GM12873 (cell line): ENCODE results near the gene LSM8.

ENCODE experiments used
- CTCF ChIP-seq: IDR thresholded peaks from 2 replicates; pipeline ENCODE4 v1.5.1; 2012; ENCODE audit warnings: low read depth, mild to moderate bottlenecking, moderate library complexity, low read length, control low read depth; ENCODE audit not compliant: insufficient read depth; ENCODE audit errors: missing control alignments

Gene LSM8

DNA sequence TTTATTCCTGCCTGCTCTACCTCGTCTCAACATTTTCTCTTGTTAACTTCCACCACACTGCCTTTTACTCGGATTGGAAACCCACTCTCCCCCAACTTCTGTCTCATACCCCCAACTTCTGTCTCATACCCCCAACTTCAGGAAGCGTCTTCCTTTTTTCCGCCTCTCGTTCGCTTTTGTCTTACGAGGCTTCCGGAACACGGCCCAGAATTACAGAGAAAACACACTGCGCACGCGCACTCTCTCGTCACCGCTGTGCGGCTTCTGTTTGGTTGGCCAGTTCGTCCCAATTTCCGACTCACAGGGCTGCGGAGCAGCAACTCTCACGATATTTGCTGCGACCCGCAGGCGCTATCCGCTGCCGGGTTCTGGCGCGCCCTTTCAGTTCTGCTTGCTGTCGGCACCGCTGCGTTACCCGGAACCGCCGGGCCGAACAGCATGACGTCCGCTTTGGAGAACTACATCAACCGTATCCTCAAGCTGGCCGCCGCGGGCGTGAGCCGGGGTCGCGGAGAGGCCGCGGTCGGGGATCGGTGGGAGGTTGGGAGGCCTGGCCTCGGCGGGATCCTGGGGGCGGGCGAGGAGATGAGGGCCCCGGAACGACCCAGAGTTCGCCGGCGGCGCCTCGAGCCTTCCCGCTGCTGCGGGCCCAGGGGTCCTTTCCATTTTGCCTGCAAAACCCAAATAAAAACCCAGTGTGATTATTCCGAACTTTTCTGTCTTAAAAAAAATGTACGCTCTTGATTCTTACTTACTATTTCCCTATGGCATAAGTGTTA lies at the start of gene LSM8:
Gene LSM8, plus strand, starts transcription at position 379 of the 779 bp plus-strand sequence. Its CDS starts 60 bp downstream, at position 439.
- no peak for TF ChIP-seq CTCF

- TF ChIP-seq CTCF, result no peak
These were observed 43.5 kb upstream of the LSM8 start for GRCh38 chr7:118140468-118140867.

DNA sequence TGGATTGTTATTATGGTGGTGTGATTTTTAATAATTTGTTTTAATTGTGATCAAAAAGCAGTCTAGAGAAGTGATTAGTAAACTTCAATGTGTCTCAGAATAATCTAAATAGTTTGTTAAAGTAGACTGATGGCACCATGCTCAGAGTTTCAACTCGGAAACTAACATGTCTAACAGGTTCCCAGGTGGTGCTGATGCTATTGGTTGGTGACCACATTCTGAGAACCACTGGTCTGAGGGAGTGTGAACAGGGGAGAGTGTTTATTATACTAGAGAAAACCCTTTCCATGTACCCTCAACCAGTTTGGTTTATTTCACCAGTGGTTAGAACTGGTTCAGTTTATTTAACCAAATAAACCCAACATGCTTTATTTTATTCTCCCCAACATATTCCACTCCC lies 42.0 kb upstream of the LSM8 start:
- no peak for TF ChIP-seq CTCF

GRCh38 chr7:118148930-118149329 lies 35.0 kb upstream of the LSM8 start:
- no peak for TF ChIP-seq CTCF

DNA sequence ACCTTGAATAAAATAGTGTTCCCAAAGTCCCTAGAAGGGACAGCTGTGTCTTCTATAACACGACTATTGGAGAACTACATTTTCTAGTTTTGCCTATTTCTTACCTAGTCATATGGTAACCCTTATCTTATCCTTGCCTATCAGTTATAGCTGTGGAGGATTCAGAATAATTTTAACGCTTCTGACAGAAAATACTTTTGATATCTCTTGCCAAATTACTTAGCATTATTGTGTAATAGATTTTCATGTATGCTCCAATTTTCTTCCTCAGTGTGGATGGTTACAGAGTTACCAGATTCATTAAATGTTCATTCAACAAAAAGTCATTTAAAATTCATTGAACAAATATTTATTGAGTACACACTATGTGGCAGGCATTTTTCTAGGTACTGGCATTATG lies 34.6 kb upstream of the LSM8 start:
- no peak for TF ChIP-seq CTCF

DNA sequence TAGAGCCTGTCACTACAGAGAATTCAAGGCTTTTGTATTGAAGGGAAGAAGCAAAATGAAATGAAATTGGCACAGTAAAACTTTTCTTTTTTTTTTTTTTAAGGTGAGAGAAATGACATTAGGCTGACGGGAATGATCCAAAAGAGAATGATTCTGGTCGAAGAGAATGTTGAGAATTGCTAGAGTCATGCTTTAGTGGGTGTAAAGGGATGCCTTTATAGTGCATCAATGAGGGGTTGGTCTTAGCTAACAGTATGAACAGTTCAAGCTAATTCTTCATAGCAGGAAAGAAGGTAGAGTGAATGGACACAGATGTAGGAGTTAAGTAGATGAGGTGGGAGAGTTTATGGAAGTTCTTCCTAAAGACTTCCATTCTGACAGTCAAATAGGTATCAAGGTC lies 32.3 kb upstream of the LSM8 start:
- no peak for TF ChIP-seq CTCF

DNA sequence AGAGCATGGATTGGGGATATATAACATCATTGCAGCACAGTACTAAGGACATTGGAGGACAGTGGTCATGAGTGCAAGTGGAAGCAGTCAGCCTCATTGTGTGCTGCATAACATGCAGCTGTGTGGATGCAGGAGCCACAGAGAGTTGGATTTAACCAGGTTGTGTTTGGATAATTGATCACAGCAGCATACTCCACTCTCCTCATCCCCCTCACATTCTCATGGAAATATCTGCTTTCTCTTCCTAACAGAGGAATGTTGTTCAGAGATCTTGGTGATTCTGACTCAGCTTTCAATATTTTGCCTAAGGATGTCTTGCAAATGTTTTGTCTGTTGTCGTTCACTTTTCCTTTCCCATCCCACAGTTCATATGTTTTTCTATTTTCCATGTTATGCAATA lies 31.8 kb upstream of the LSM8 start:
- TF ChIP-seq CTCF, result no peak
